Measurements from ENCODE around the gene UTS2R. TPM values are rescaled to one million over a fixed set of nuclear protein-coding genes. Genes with fewer than 3 reads are reported as not detected.

The UTS2R gene
- total and polyA plus RNA-seq, 2 of the 4 experiments (the other 2 are of a cell fraction), result not detected

GRCh38 chr17:82408288-82408937 is 36.8 kb downstream of the UTS2R start:
- Histone ChIP-seq H3K9ac (ENCODE audit: low read depth, low read length) (no peak overlapping the region), H3K9me1 (ENCODE audit: insufficient read depth, low read length) (no peaks in the 10 kb centered on the region), H2AK5ac (ENCODE audit: low read depth, low read length) (no peak overlapping the region), H3K14ac (replicated peaks; ENCODE audit: low read depth, low read length) (no peak overlapping the region), H4K91ac (ENCODE audit: insufficient read depth, low read depth, low read length) (no peak overlapping the region), H2BK20ac (ENCODE audit: low read depth, low read length) (no peak overlapping the region), H3K27ac (ENCODE audit: insufficient read depth, low read length) (no peak overlapping the region), H2AK9ac (replicated peaks; ENCODE audit: low read depth, low read length, poor library complexity) (no peak overlapping the region), H3K79me1 (ENCODE audit: low read depth in 1 of 2, low read length in 2 of 2) (peaks cover 0 to 10% of the 10 kb centered on the region in 2 experiments; a peak in 1 of 4 replicates), H3K56ac (ENCODE audit: extremely low read depth, insufficient read depth, low read length) (no peak overlapping the region), H4K8ac (ENCODE audit: low read depth in 2 of 2, low read length in 2 of 2) (no peak overlapping the region), H2BK15ac (ENCODE audit: low read depth, low read length) (no peak overlapping the region), H3K4me2 (ENCODE audit: low read depth, low read length) (no peak overlapping the region), H3K4me3 (ENCODE audit: insufficient read depth, low read depth, low read length) (no peak overlapping the region), H4K20me1 (ENCODE audit: insufficient read depth, low read length) (no peaks in the 10 kb centered on the region; the same call in 1 of the 2 replicates), H2AFZ (replicated peaks; ENCODE audit: low read length, poor library complexity) (no peak overlapping the region), H4K5ac (ENCODE audit: low read depth, low read length) (no peak overlapping the region), H3K18ac (ENCODE audit: low read depth, low read length) (no peak overlapping the region), H3K9me3 (ENCODE audit: control insufficient read depth, insufficient read depth, low read length) (no peaks in the 10 kb centered on the region), H3K4ac (ENCODE audit: low read depth, low read length) (no peak overlapping the region), H2BK5ac (ENCODE audit: low read depth, low read length, poor library complexity, severe bottlenecking) (no peak overlapping the region), H3K23ac (ENCODE audit: low read depth, low read length) (no peak overlapping the region), H2BK120ac (ENCODE audit: low read depth, low read length) (no peak overlapping the region), H3K36me3 (ENCODE audit: control insufficient read depth, insufficient read depth, low read length) (peaks cover 5% of the 10 kb centered on the region; the same call in 1 of the 2 replicates), H3K27me3 (ENCODE audit: control insufficient read depth, insufficient read depth, low read length) (no peaks in the 10 kb centered on the region), H3K4me1 (ENCODE audit: control insufficient read depth, insufficient read depth, low read length) (no peaks in the 10 kb centered on the region)
- DNase-seq (no peak), ATAC-seq (ENCODE audit: low read depth) (no peak)
- intact Hi-C loops (cut with micrococcal nuclease) (no loop called here), in situ Hi-C loops (cut with MboI; ENCODE audit: low sequenced_read_pairs) (loop anchor here (5.0 kb wide), 1 partner anchor 56 kb away; no protein-coding TSS in a partner anchor), dilution Hi-C loops (cut with HindIII; ENCODE audit: low sequenced_read_pairs, unreplicated experiment) (no loop called here)
- WGBS, 2 experiments (ENCODE audit: extremely low coverage in 2 of 2, insufficient read length in 1 of 2), result 81% methylated on average over 4 of the region's 15 CpGs; no CpG with 5 or more reads in 1 of the 2 experiments
- BruUV-seq (replicated peaks), result no TSS peak
- CTCF ChIA-PET, result no interaction called here
- POLR2A ChIA-PET (ENCODE audit: unreplicated experiment), result no interaction called here
- TF ChIP-seq POLR2A (IDR thresholded peaks at IDR 0.05; ENCODE audit: low read depth, low read length) (no peak), RAD21 (IDR thresholded peaks at IDR 0.05; ENCODE audit: low read length) (no peak), CEBPB (IDR thresholded peaks at IDR 0.05; ENCODE audit: low read depth, low read length) (no peak), MAZ (IDR thresholded peaks at IDR 0.05; ENCODE audit: borderline replicate concordance, low read depth, low read length) (no peak), NFE2L2 (IDR thresholded peaks at IDR 0.05; ENCODE audit: low read depth, low read length) (no peak), ELK1 (IDR thresholded peaks at IDR 0.05; ENCODE audit: borderline replicate concordance, low read depth, low read length) (no peak), RCOR1 (IDR thresholded peaks at IDR 0.05; ENCODE audit: insufficient replicate concordance, low read length) (no peak), USF2 (IDR thresholded peaks at IDR 0.05; ENCODE audit: low read depth, low read length) (no peak), BHLHE40 (IDR thresholded peaks at IDR 0.05; ENCODE audit: low read depth, low read length) (no peak), MXI1 (IDR thresholded peaks at IDR 0.05; ENCODE audit: borderline replicate concordance, low read depth, low read length) (no peak), MAFK (IDR thresholded peaks at IDR 0.05; ENCODE audit: low read depth, low read length) (no peak), RFX5 (IDR thresholded peaks at IDR 0.05; ENCODE audit: low read depth, low read length) (no peak)
- TF ChIP-seq, protein P1, sequence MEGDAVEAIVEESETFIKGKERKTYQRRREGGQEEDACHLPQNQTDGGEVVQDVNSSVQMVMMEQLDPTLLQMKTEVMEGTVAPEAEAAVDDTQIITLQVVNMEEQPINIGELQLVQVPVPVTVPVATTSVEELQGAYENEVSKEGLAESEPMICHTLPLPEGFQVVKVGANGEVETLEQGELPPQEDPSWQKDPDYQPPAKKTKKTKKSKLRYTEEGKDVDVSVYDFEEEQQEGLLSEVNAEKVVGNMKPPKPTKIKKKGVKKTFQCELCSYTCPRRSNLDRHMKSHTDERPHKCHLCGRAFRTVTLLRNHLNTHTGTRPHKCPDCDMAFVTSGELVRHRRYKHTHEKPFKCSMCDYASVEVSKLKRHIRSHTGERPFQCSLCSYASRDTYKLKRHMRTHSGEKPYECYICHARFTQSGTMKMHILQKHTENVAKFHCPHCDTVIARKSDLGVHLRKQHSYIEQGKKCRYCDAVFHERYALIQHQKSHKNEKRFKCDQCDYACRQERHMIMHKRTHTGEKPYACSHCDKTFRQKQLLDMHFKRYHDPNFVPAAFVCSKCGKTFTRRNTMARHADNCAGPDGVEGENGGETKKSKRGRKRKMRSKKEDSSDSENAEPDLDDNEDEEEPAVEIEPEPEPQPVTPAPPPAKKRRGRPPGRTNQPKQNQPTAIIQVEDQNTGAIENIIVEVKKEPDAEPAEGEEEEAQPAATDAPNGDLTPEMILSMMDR (conservative IDR thresholded peaks at IDR 0.05; ENCODE audit: low read depth, low read length), result no peak

All from IMR-90 (cell line).